Measurements from ENCODE around the gene CYBA. TPM values are rescaled to one million over a fixed set of nuclear protein-coding genes. Genes with fewer than 3 reads are reported as not detected.

The CYBA gene
- total RNA-seq, 1 donor: 98.0 TPM

GRCh38 chr16:88662843-88663606, 12.2 kb upstream of the CYBA start, which contains the start of gene MVD:
MVD (minus strand) TSS chr16:88663091; CDS start chr16:88663080, 11 bp downstream.
- peak within 1 kb of the TSS; percentile 97 for H3K4me3 ChIP-seq (ENCODE audit: low read depth, low read length)
- no peak for TF ChIP-seq CTCF (IDR thresholded peaks at IDR 0.05; ENCODE audit: insufficient read depth, low read length)
- DNase-seq (ENCODE audit: low read depth): peak; percentile 97

- peak overlapping the region; percentile 87 for H3K4me3 ChIP-seq (ENCODE audit: low read depth, low read length)
- DNase-seq (ENCODE audit: low read depth): no peak
- TF ChIP-seq CTCF (IDR thresholded peaks at IDR 0.05; ENCODE audit: insufficient read depth, low read length): no peak
Measured at GRCh38 chr16:88662222-88662842, 11.5 kb upstream of the CYBA start.

- DNase-seq (ENCODE audit: low read depth): no peak
- TF ChIP-seq CTCF (IDR thresholded peaks at IDR 0.05; ENCODE audit: insufficient read depth, low read length): no peak
- H3K4me3 ChIP-seq (ENCODE audit: low read depth, low read length): peak overlapping the region; percentile 48
Measured at GRCh38 chr16:88661468-88661867, 10.6 kb upstream of the CYBA start.

GRCh38 chr16:88659160-88659559, 8.3 kb upstream of the CYBA start:
- no peak for TF ChIP-seq CTCF (IDR thresholded peaks at IDR 0.05; ENCODE audit: insufficient read depth, low read length)
- no peak overlapping the region for H3K4me3 ChIP-seq (ENCODE audit: low read depth, low read length)
- no peak for DNase-seq (ENCODE audit: low read depth)

- H3K4me3 ChIP-seq (ENCODE audit: low read depth, low read length): no peak overlapping the region
- TF ChIP-seq CTCF (IDR thresholded peaks at IDR 0.05; ENCODE audit: insufficient read depth, low read length): no peak
- no peak for DNase-seq (ENCODE audit: low read depth)
Measured at GRCh38 chr16:88658714-88659113, 7.9 kb upstream of the CYBA start.

- no peak for TF ChIP-seq CTCF (IDR thresholded peaks at IDR 0.05; ENCODE audit: insufficient read depth, low read length)
- no peak for DNase-seq (ENCODE audit: low read depth)
- H3K4me3 ChIP-seq (ENCODE audit: low read depth, low read length): no peak overlapping the region
Measured at GRCh38 chr16:88657371-88657770, 6.5 kb upstream of the CYBA start.

Data from fibroblast of the aortic adventitia (primary cell).